Fibroblast of lung (primary cell): ENCODE data around the gene TPH2. TPM values are rescaled to one million over a fixed set of nuclear protein-coding genes. Genes with fewer than 3 reads are reported as not detected.

Experiments
- DNase-seq, 2 donors: peaks; one replicate each; pipeline versions ENCODE4 v3.0.0 to v3.0.0-alpha.2; 2010; ENCODE audit warnings: low read depth in 2 of 2
- H2AFZ ChIP-seq: 2 replicates; pipeline ENCODE4 v1.5.1; 2012; ENCODE audit warnings: low read length, control low read depth, inconsistent platforms
- H3K27ac ChIP-seq: 2 replicates; pipeline ENCODE4 v1.5.1; 2011; ENCODE audit warnings: low read length, control low read depth; ENCODE audit not compliant: insufficient read depth
- H3K27me3 ChIP-seq: 2 replicates; pipeline ENCODE4 v1.5.1; 2011; ENCODE audit warnings: mild to moderate bottlenecking, low read length; ENCODE audit not compliant: control insufficient read depth, insufficient read depth
- H3K36me3 ChIP-seq: 2 replicates; pipeline ENCODE4 v1.5.1; 2011; ENCODE audit warnings: low read length; ENCODE audit not compliant: control insufficient read depth, insufficient read depth
- H3K4me1 ChIP-seq: 2 replicates; pipeline ENCODE4 v1.5.1; 2011; ENCODE audit warnings: low read length; ENCODE audit not compliant: control insufficient read depth, insufficient read depth; ENCODE audit errors: extremely low read depth
- H3K4me2 ChIP-seq: 2 replicates; pipeline ENCODE4 v1.5.1; 2011; ENCODE audit warnings: low read length, control low read depth; ENCODE audit not compliant: insufficient read depth; ENCODE audit errors: extremely low read depth
- H3K4me3 ChIP-seq, 4 experiments: fragments of 200-600 bp in 1 of 4; sonication (generic) in 1 of 4; replicated peaks in 1 of 4; 2 replicates each; pipeline ENCODE4 v1.5.1; 2011 to 2016; ENCODE audit warnings: low read length in 4 of 4, low read depth in 3 of 4, mild to moderate bottlenecking in 3 of 4, control low read depth in 2 of 4, inconsistent platforms in 1 of 4, mixed read lengths in 1 of 4; ENCODE audit not compliant: insufficient read depth in 1 of 4; ENCODE audit errors: control extremely low read depth in 1 of 4
- H3K79me2 ChIP-seq: 2 replicates; pipeline ENCODE4 v1.5.1; 2012; ENCODE audit warnings: mild to moderate bottlenecking, low read length, inconsistent platforms; ENCODE audit not compliant: control insufficient read depth, insufficient read depth
- H3K9ac ChIP-seq: 2 replicates; pipeline ENCODE4 v1.5.1; 2011; ENCODE audit warnings: mild to moderate bottlenecking, low read length, control low read depth; ENCODE audit not compliant: insufficient read depth
- H3K9me3 ChIP-seq: 2 replicates; pipeline ENCODE4 v1.5.1; 2012; ENCODE audit warnings: low read depth, low read length; ENCODE audit not compliant: control insufficient read depth, insufficient read depth
- H4K20me1 ChIP-seq: 2 replicates; pipeline ENCODE4 v1.5.1; 2011; ENCODE audit warnings: low read length; ENCODE audit not compliant: control insufficient read depth, insufficient read depth; ENCODE audit errors: extremely low read depth
- EZH2 ChIP-seq: IDR thresholded peaks from 2 replicates; pipeline ENCODE4 v1.5.1; 2012; ENCODE audit warnings: low read length, control low read depth, mild to moderate bottlenecking; ENCODE audit errors: missing control alignments
- polyA plus RNA-seq, 2 donors: library from polyadenylated mRNA; depleted of rRNA in 1 of 2; stranded (reverse) in 1 of 2; unstranded in 1 of 2; fragments of >200 nt; gene quantifications; 2 replicates each; pipeline ENCODE4 v1.2.1, GENCODE V29; 2011 to 2012; ENCODE audit warnings: missing spikeins in 1 of 2
- total RNA-seq: library from RNA; depleted of rRNA; stranded (reverse); fragments of >200 nt; gene quantifications from 2 replicates; pipeline ENCODE4 v1.2.1, GENCODE V29; 2014
- TF ChIP-seq, protein P1 (sequence below), 2 donors: IDR thresholded peaks in 1 of 2; conservative IDR thresholded peaks in 1 of 2; 1 replicate in 1 of 2; 2 replicates in 1 of 2; pipeline ENCODE4 v1.5.1; 2011 to 2012; ENCODE audit warnings: low read length in 2 of 2, control low read depth in 1 of 2, inconsistent platforms in 1 of 2, low read depth in 1 of 2, mild to moderate bottlenecking in 1 of 2

TPH2 gene
- total and polyA plus RNA-seq, 2 donors (not counting 1 experiment from before 2014, with no cell fraction given) = 0.03 TPM; not detected in 1

DNA sequence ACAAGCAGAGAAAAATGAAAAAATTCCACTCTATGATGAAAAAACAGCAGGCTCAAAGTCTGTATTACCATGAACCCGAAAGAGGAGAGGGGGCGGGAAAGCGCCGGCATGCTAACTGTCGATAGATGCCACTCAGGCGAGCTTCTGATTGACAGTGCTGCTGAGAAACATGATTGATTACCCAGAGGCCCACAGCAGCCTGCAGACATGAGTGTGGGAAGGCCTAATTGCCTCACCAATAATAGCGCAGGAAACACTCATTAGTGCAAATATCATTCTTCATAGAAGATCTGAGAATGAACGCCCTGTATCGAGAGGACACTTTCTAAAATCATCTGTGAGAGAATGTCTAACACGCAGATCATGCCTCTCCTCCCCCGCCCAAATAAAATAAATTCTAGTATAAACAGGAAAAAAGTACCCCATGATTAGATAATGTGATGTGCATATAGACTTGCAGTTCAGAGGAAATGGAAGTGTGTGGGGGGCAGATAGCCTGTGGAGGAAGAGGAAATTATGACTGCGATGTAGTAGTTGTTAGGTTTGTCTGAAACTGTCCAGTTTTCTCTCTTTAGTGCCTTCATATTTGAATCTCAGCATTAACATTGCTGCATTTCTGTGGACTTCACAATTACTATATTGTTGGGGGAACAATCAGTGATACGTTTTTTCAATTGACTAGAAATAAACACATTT is 15.6 kb downstream of the TPH2 start:
- no peaks in the 10 kb centered on the region for H3K36me3 ChIP-seq
- no peak overlapping the region for H3K27ac ChIP-seq
- H3K27me3 ChIP-seq = no peaks in the 10 kb centered on the region
- H3K9ac ChIP-seq = no peak overlapping the region
- DNase-seq = no peak
- H3K4me1 ChIP-seq = peaks cover 9% of the 10 kb centered on the region
- no peaks in the 10 kb centered on the region for H3K79me2 ChIP-seq
- no peaks in the 10 kb centered on the region for H3K9me3 ChIP-seq
- H4K20me1 ChIP-seq = no peaks in the 10 kb centered on the region
- H2AFZ ChIP-seq = no peak overlapping the region
- TF ChIP-seq EZH2 = no peak
- TF ChIP-seq, protein P1, sequence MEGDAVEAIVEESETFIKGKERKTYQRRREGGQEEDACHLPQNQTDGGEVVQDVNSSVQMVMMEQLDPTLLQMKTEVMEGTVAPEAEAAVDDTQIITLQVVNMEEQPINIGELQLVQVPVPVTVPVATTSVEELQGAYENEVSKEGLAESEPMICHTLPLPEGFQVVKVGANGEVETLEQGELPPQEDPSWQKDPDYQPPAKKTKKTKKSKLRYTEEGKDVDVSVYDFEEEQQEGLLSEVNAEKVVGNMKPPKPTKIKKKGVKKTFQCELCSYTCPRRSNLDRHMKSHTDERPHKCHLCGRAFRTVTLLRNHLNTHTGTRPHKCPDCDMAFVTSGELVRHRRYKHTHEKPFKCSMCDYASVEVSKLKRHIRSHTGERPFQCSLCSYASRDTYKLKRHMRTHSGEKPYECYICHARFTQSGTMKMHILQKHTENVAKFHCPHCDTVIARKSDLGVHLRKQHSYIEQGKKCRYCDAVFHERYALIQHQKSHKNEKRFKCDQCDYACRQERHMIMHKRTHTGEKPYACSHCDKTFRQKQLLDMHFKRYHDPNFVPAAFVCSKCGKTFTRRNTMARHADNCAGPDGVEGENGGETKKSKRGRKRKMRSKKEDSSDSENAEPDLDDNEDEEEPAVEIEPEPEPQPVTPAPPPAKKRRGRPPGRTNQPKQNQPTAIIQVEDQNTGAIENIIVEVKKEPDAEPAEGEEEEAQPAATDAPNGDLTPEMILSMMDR (conservative IDR thresholded peaks at IDR 0.05 in 1 of 2, IDR thresholded peaks at IDR 0.05 in 1 of 2; ENCODE audit: low read depth in 1 of 2, low read length in 2 of 2) = no peak
- H3K4me2 ChIP-seq = no peak overlapping the region
- no peak overlapping the region for H3K4me3 ChIP-seq

DNA sequence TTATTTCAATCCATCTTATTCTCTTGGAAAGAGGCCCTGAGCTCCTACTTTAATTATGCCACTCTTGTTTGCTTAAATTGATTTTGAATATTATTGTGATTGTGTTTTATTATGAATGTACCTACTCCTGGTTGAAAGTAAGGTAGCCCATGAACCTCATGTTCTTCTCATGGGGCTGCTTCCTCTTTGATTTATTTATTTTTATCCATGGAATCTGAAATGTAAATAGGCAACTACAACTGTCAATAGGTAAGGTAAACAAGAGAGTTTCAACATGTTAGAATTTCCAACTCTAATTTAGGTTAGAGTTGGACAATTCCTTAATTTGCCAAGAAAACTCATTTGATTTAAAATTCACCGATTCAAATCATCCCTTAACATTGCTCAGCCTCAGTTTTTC is 16.2 kb downstream of the TPH2 start:
- Histone ChIP-seq H3K9ac (no peak overlapping the region), H3K4me1 (peaks cover 11% of the 10 kb centered on the region), H2AFZ (no peak overlapping the region), H4K20me1 (no peaks in the 10 kb centered on the region), H3K4me3 (no peak overlapping the region), H3K9me3 (no peaks in the 10 kb centered on the region), H3K36me3 (no peaks in the 10 kb centered on the region), H3K79me2 (no peaks in the 10 kb centered on the region), H3K27ac (no peak overlapping the region), H3K27me3 (no peaks in the 10 kb centered on the region), H3K4me2 (no peak overlapping the region)
- no peak for DNase-seq
- no peak for TF ChIP-seq EZH2
- TF ChIP-seq, protein P1 (conservative IDR thresholded peaks at IDR 0.05 in 1 of 2, IDR thresholded peaks at IDR 0.05 in 1 of 2; ENCODE audit: low read depth in 1 of 2, low read length in 2 of 2) = no peak

DNA sequence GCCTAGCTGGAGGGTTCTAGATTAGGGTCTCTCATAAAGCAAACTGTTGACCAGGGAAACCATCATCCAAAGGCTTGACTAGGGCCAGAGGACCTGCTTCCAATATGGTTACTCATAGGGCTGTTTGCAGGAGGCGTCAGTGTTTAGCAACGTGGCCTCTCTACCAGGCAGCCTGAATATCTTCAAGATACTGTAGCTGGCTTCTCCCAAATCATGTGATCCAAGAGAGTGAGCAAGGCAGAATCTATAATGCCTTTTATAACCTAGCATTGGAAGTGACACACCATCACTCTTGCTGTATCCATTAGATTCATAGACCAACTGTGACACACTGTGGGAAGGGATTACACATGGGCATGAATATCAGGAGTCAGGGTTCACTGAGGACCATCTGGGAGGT is 17.3 kb downstream of the TPH2 start:
- H3K27ac ChIP-seq = no peak overlapping the region
- H3K4me2 ChIP-seq = no peak overlapping the region
- peak overlapping the region; percentile 51 for H2AFZ ChIP-seq

More for the DNA sequence above, 17.3 kb downstream of the TPH2 start:
- no peaks in the 10 kb centered on the region for H3K27me3 ChIP-seq
- no peak for TF ChIP-seq EZH2
- TF ChIP-seq, protein P1 (conservative IDR thresholded peaks at IDR 0.05 in 1 of 2, IDR thresholded peaks at IDR 0.05 in 1 of 2; ENCODE audit: low read depth in 1 of 2, low read length in 2 of 2) = no peak
- no peak overlapping the region for H3K4me3 ChIP-seq
- H3K4me1 ChIP-seq = peaks cover 11% of the 10 kb centered on the region
- no peaks in the 10 kb centered on the region for H3K9me3 ChIP-seq
- peak; percentile 19 to 68 for DNase-seq
- no peaks in the 10 kb centered on the region for H4K20me1 ChIP-seq
- H3K9ac ChIP-seq = no peak overlapping the region
- H3K36me3 ChIP-seq = no peaks in the 10 kb centered on the region
- no peaks in the 10 kb centered on the region for H3K79me2 ChIP-seq
